H1 (cell line): ENCODE data around the gene AMPD3. TPM values are rescaled to one million over a fixed set of nuclear protein-coding genes. Genes with fewer than 3 reads are reported as not detected.

Experiments
- CTCF ChIA-PET: fragments of 300-600 bp; sonication (Branson Sonifier 250); formaldehyde crosslinking; loops from one replicate; lab custom pipeline; 2021; ENCODE audit not compliant: partially characterized antibody; lab: Charles Lee
- POLR2A ChIA-PET: fragments of 300-600 bp; sonication (Branson Sonifier 250); formaldehyde crosslinking; loops from one replicate; lab custom pipeline; 2021; ENCODE audit warnings: inconsistent platforms; ENCODE audit not compliant: partially characterized antibody; lab: Charles Lee
- DNase-seq, 2 experiments: peaks; one replicate each; pipeline versions ENCODE4 v3.0.0 to v3.0.0-alpha.2; 2010 to 2022; ENCODE audit warnings: low spot score in 2 of 2, low read depth in 1 of 2, mixed read lengths in 1 of 2
- FAIRE-seq: peaks from 2 replicates; lab custom pipeline; 2011; peaks lifted over from hg19 to GRCh38; lab: Jason Lieb, UNC
- H2AFZ ChIP-seq: 2 replicates; pipeline ENCODE4 v1.8.1; 2012; ENCODE audit warnings: low read length, inconsistent platforms
- H2AK5ac ChIP-seq: 2 replicates; pipeline ENCODE4 v1.6.1; 2013; ENCODE audit warnings: low read depth, low read length
- H2BK120ac ChIP-seq: replicated peaks from 2 replicates; pipeline ENCODE3; 2013; ENCODE audit warnings: low read depth, low read length, inconsistent platforms
- H2BK12ac ChIP-seq: 2 replicates; pipeline ENCODE4 v1.6.1; 2013; ENCODE audit warnings: low read depth, low read length
- H2BK15ac ChIP-seq: 2 replicates; pipeline ENCODE4 v1.6.1; 2013; ENCODE audit warnings: low read length
- H2BK20ac ChIP-seq: 2 replicates; pipeline ENCODE4 v1.6.1; 2013; ENCODE audit warnings: low read length
- H2BK5ac ChIP-seq: 2 replicates; pipeline ENCODE4 v1.6.1; 2013; ENCODE audit warnings: low read depth, low read length
- H3K14ac ChIP-seq: 2 replicates; pipeline ENCODE4 v1.6.1; 2013; ENCODE audit warnings: inconsistent platforms; ENCODE audit not compliant: insufficient read length
- H3K18ac ChIP-seq: 2 replicates; pipeline ENCODE4 v1.6.1; 2013; ENCODE audit warnings: low read length; ENCODE audit errors: extremely low read depth
- H3K23ac ChIP-seq: 2 replicates; pipeline ENCODE4 v1.6.1; 2013; ENCODE audit warnings: inconsistent platforms; ENCODE audit not compliant: insufficient read length
- H3K23me2 ChIP-seq: 2 replicates; pipeline ENCODE4 v1.6.1; 2013; ENCODE audit warnings: low read depth, low read length
- H3K27ac ChIP-seq: 2 replicates; pipeline ENCODE4 v1.6.1; 2011; ENCODE audit warnings: low read depth, low read length, inconsistent platforms
- H3K27me3 ChIP-seq, 4 experiments: replicated peaks in 1 of 4; 1 replicate in 1 of 4; 2 replicates in 3 of 4; pipeline versions ENCODE4 v1.6.1 to v1.8.1; 2011 to 2013; ENCODE audit warnings: low read length in 3 of 4, mild to moderate bottlenecking in 3 of 4, inconsistent platforms in 2 of 4, mixed read lengths in 2 of 4, moderate library complexity in 1 of 4; ENCODE audit not compliant: control insufficient read depth in 3 of 4, insufficient read depth in 3 of 4; ENCODE audit errors: extremely low read depth in 1 of 4
- H3K36me3 ChIP-seq, 4 experiments: 2 replicates each; pipeline versions ENCODE4 v1.6.1 to v1.8.1; 2011 to 2013; ENCODE audit warnings: mild to moderate bottlenecking in 4 of 4, low read length in 3 of 4, moderate library complexity in 2 of 4, control low read depth in 1 of 4, inconsistent platforms in 1 of 4; ENCODE audit not compliant: insufficient read depth in 4 of 4, control insufficient read depth in 2 of 4
- H3K4ac ChIP-seq: replicated peaks from 2 replicates; pipeline ENCODE3; 2013; ENCODE audit warnings: low read length, low read depth, mixed read lengths, inconsistent platforms; ENCODE audit not compliant: insufficient read length
- H3K4me1 ChIP-seq, 4 experiments: replicated peaks in 1 of 4; 1 replicate in 1 of 4; 2 replicates in 3 of 4; pipeline versions ENCODE4 v1.6.1 to v1.8.1; 2011 to 2013; ENCODE audit warnings: low read length in 3 of 4, inconsistent platforms in 2 of 4, mixed read lengths in 1 of 4; ENCODE audit not compliant: insufficient read depth in 4 of 4, control insufficient read depth in 3 of 4
- H3K4me2 ChIP-seq, 2 experiments: 2 replicates each; pipeline versions ENCODE4 v1.6.1 to v1.8.1; 2011 to 2013; ENCODE audit warnings: low read depth in 2 of 2, low read length in 2 of 2, control low read depth in 1 of 2, inconsistent platforms in 1 of 2, mild to moderate bottlenecking in 1 of 2; ENCODE audit not compliant: insufficient read depth in 1 of 2
- H3K4me3 ChIP-seq, 4 experiments: fragments of 200-600, 300-600 bp in 1 of 4; sonication (generic), shearing (Covaris generic), sonication (Bioruptor Twin) in 1 of 4; 2 replicates each; pipeline versions ENCODE4 v1.5.1 to v1.8.1; 2011 to 2016; ENCODE audit warnings: low read length in 4 of 4, low read depth in 3 of 4, control low read depth in 2 of 4, inconsistent platforms in 2 of 4, mild to moderate bottlenecking in 2 of 4, mixed read lengths in 1 of 4, moderate library complexity in 1 of 4; ENCODE audit not compliant: insufficient read depth in 2 of 4; ENCODE audit errors: extremely low read depth in 1 of 4
- H3K56ac ChIP-seq: replicated peaks from 2 replicates; pipeline ENCODE3; 2013; ENCODE audit warnings: low read depth, mild to moderate bottlenecking, mixed read lengths, low read length, inconsistent platforms; ENCODE audit not compliant: insufficient read length
- H3K79me1 ChIP-seq: 2 replicates; pipeline ENCODE4 v1.6.1; 2013; ENCODE audit warnings: low read depth, low read length, control low read depth
- H3K79me2 ChIP-seq, 2 experiments: 2 replicates each; pipeline versions ENCODE4 v1.6.1 to v1.8.1; 2012 to 2013; ENCODE audit warnings: low read length in 2 of 2, mild to moderate bottlenecking in 2 of 2, inconsistent platforms in 1 of 2; ENCODE audit not compliant: insufficient read depth in 2 of 2, control insufficient read depth in 1 of 2
- H3K9ac ChIP-seq, 4 experiments: replicated peaks in 1 of 4; 1 replicate in 1 of 4; 2 replicates in 3 of 4; pipeline versions ENCODE4 v1.6.1 to v1.8.1; 2011 to 2013; ENCODE audit warnings: low read depth in 3 of 4, low read length in 3 of 4, control low read depth in 2 of 4, mild to moderate bottlenecking in 2 of 4, moderate library complexity in 2 of 4, inconsistent platforms in 1 of 4; ENCODE audit errors: extremely low read depth in 1 of 4
- H3K9me3 ChIP-seq, 2 experiments: 2 replicates each; pipeline versions ENCODE4 v1.6.1 to v1.8.1; 2012 to 2013; ENCODE audit warnings: mild to moderate bottlenecking in 2 of 2, moderate library complexity in 2 of 2, control low read depth in 1 of 2, inconsistent platforms in 1 of 2, low read depth in 1 of 2, low read length in 1 of 2, mixed read lengths in 1 of 2; ENCODE audit not compliant: insufficient read depth in 2 of 2
- H4K20me1 ChIP-seq, 2 experiments: replicated peaks in 1 of 2; 2 replicates each; pipeline versions ENCODE3 to v1.8.1; 2011 to 2013; ENCODE audit warnings: inconsistent platforms in 2 of 2, low read length in 2 of 2, mild to moderate bottlenecking in 1 of 2; ENCODE audit not compliant: insufficient read depth in 2 of 2, control insufficient read depth in 1 of 2
- H4K5ac ChIP-seq: 2 replicates; pipeline ENCODE4 v1.6.1; 2013; ENCODE audit warnings: low read length, low read depth, mixed read lengths, inconsistent platforms; ENCODE audit not compliant: insufficient read length
- H4K8ac ChIP-seq: 2 replicates; pipeline ENCODE4 v1.8.0; 2013; ENCODE audit warnings: mild to moderate bottlenecking, moderate library complexity, low read length, inconsistent platforms; ENCODE audit not compliant: insufficient read depth; ENCODE audit errors: extremely low read depth
- H4K91ac ChIP-seq: replicated peaks from 2 replicates; pipeline ENCODE3; 2013; ENCODE audit warnings: low read length, mixed read lengths, inconsistent platforms; ENCODE audit not compliant: insufficient read length
- CHD2 ChIP-seq: IDR thresholded peaks from 2 replicates; pipeline ENCODE4 v1.6.1; 2012; ENCODE audit warnings: low read length, improper control_type of control experiment
- CTCF ChIP-seq, 3 experiments: IDR thresholded peaks; 1 replicate in 2 of 3; 2 replicates in 1 of 3; pipeline versions ENCODE4 v1.5.1 to v1.6.1; 2011; ENCODE audit warnings: low read length in 3 of 3, mild to moderate bottlenecking in 3 of 3, inconsistent platforms in 2 of 3, low read depth in 1 of 3, moderate library complexity in 1 of 3; ENCODE audit not compliant: insufficient read depth in 1 of 3; ENCODE audit errors: control extremely low read depth in 1 of 3
- E2F6 ChIP-seq: IDR thresholded peaks from 2 replicates; pipeline ENCODE4 v1.6.1; 2012; ENCODE audit warnings: inconsistent platforms
- GABPA ChIP-seq: IDR thresholded peaks from 2 replicates; pipeline ENCODE4 v1.6.1; 2011; ENCODE audit warnings: mild to moderate bottlenecking, low read length, moderate library complexity, borderline replicate concordance; ENCODE audit not compliant: insufficient read depth
- HDAC6 ChIP-seq: IDR thresholded peaks from one replicate; pipeline ENCODE4 v1.7.1; 2012; ENCODE audit warnings: low read depth, mild to moderate bottlenecking, inconsistent platforms, low read length, moderate library complexity
- JUND ChIP-seq: IDR thresholded peaks from 2 replicates; pipeline ENCODE4 v1.6.1; 2011; ENCODE audit warnings: mild to moderate bottlenecking, improper control_type of control experiment, low read length
- NANOG ChIP-seq: IDR thresholded peaks from 2 replicates; pipeline ENCODE4 v1.6.1; 2011; ENCODE audit warnings: low read length, low read depth, mild to moderate bottlenecking, inconsistent platforms; ENCODE audit not compliant: insufficient read depth, poor library complexity, severe bottlenecking
- SAP30 ChIP-seq: fragments of 300-600 bp; sonication (generic); IDR thresholded peaks from 2 replicates; pipeline ENCODE4 v1.7.1; 2012; ENCODE audit warnings: low read length, moderate library complexity, mild to moderate bottlenecking, inconsistent platforms; ENCODE audit not compliant: insufficient read depth, insufficient replicate concordance
- TCF12 ChIP-seq: IDR thresholded peaks from 2 replicates; pipeline ENCODE4 v1.6.1; 2011; ENCODE audit warnings: low read depth, mild to moderate bottlenecking, low read length
- WGBS, 2 experiments: shearing (Covaris generic) in 1 of 2; methylation state at CpG; one replicate each; pipeline versions ENCODE4 v1.1.6 to v1.1.7; 2013 to 2015; ENCODE audit warnings: low lambda C conversion rate in 2 of 2, mixed read lengths in 2 of 2, inconsistent platforms in 1 of 2, low coverage in 1 of 2, missing lambda C conversion rate in 1 of 2; ENCODE audit not compliant: insufficient replicate concordance in 2 of 2, insufficient coverage in 1 of 2, insufficient read length in 1 of 2; ENCODE audit errors: extremely low coverage in 1 of 2, missing lambda C conversion rate in 1 of 2; 5-methylcytosine and 5-hydroxymethylcytosine counted together
- polyA plus RNA-seq, 7 experiments: library from polyadenylated mRNA; depleted of rRNA in 3 of 7; stranded (reverse) in 5 of 7; unstranded in 2 of 7; fragments of >200 nt in 5 of 7; fragments of 200-250 nt in 2 of 7; gene quantifications; 1 replicate in 5 of 7; 2 replicates in 1 of 7; 4 replicates in 1 of 7; pipeline versions ENCODE4 v1.2.1 to v1.2.3, GENCODE V29; 2011 to 2013; ENCODE audit warnings: missing spikeins in 2 of 7, mixed read lengths in 2 of 7
- total RNA-seq: library from RNA; stranded (reverse); fragmentation: NEBNext Ultra II Directional; extraction: Animal tissue kit (Norgen Biotek cat#: 25700); gene quantifications from 2 replicates; pipeline ENCODE4 v1.2.1, GENCODE V29; 2021

The AMPD3 gene
- total and polyA plus RNA-seq, 2 of the 8 experiments (the other 6 are each of a cell fraction or from before 2014, with no cell fraction given) = 4.0 to 6.3 TPM

- Histone ChIP-seq H4K8ac (peak overlapping the region; percentile 18; the same call in 1 of the 2 replicates), H4K20me1 (peaks cover 0 to 2% of the 10 kb centered on the region in 2 experiments), H3K4ac (no peak overlapping the region), H3K27me3 (no peaks in the 10 kb centered on the region), H3K23ac (no peak overlapping the region), H2BK12ac (no peak overlapping the region), H3K4me3 (no peak overlapping the region), H4K5ac (no peak overlapping the region), H3K56ac (no peak overlapping the region), H3K79me2 (no peaks in the 10 kb centered on the region), H3K79me1 (no peaks in the 10 kb centered on the region), H3K36me3 (no peaks in the 10 kb centered on the region), H2BK15ac (no peak overlapping the region), H3K23me2 (no peaks in the 10 kb centered on the region), H2AFZ (no peak overlapping the region), H4K91ac (no peak overlapping the region), H2BK120ac (no peak overlapping the region), H3K14ac (no peak overlapping the region), H2BK5ac (no peak overlapping the region), H3K4me1 (peaks cover 0 to 1% (median 0%) of the 10 kb centered on the region in 4 experiments; a peak in 1 of 7 replicates), H2AK5ac (no peak overlapping the region), H3K9me3 (no peaks in the 10 kb centered on the region), H2BK20ac (no peak overlapping the region), H3K27ac (no peak overlapping the region), H3K9ac (no peak overlapping the region), H3K18ac (no peak overlapping the region), H3K4me2 (no peak overlapping the region)
- ChIA-PET CTCF (interaction anchor here (0.7 kb wide), 1 partner anchor 169 kb away, joined by 3 read pairs; no protein-coding TSS in a partner anchor), POLR2A (no interaction called here)
- TF ChIP-seq E2F6 (no peak), CHD2 (no peak), JUND (no peak), GABPA (no peak), HDAC6 (no peak), TCF12 (no peak), SAP30 (no peak), NANOG (no peak), CTCF (IDR thresholded peaks at IDR 0.05; ENCODE audit: control extremely low read depth in 1 of 3, insufficient read depth in 1 of 3, low read depth in 1 of 3, low read length in 3 of 3) (no peak)
- WGBS, 2 experiments = 86% methylated on average over 16 of the region's 16 CpGs; no CpG with 5 or more reads in 1 of the 2 experiments
- DNase-seq (no peak), FAIRE-seq (no peak)
Observed at GRCh38 chr11:10484461-10485180, 29.6 kb downstream of the AMPD3 start.
